Measurements from ENCODE around the gene GRAMD1A.
"Not testable (repeated sequence)": the region's sequence is repeated elsewhere in the genome, so short reads cannot be mapped to it uniquely, and the experiment has no call there.

Gene GRAMD1A

DNA sequence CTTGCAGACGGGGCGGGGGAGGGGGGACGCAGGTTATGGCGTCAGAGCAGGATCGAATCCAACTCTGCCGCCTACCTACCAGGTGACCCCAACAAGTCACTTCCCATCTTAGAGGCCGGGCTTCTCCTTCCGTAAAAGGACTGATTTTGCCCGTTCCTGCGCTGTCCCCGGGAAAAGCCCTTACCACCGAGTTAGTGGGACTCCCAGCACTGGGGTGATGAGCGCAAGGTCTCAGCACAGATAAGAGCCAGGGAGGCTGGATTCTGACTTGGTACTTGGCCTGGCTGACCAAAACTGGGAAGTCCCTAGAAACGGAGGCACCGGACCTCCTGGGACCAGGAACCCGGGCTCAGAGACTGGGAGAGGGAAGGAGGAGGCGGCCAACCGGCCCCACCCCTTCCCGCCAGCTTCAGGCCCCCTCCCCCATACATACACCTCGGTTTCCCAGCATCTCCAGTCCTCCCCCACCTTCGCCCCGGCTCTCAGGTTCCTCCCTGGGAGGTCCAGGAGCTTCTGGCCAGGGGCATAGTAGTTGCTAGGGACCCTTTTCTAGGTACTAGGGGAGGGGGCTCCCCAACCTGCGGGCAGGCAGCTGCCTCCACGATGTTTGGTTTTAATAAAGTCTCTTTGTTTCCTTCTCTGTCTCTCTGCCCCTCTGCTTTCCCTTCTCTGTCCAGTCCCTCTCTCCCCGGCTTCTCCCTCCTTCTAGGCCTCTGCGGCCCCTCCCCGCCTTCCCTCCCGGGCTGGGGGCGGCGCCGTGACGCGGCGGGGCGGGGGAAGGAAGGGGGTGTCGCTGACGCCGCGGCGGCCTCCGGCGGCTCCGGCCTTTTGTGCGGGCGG lies at the start of gene GRAMD1A:
TSS of gene GRAMD1A (plus strand) at position 826 of the 840 bp plus-strand sequence. CDS start 156 bp downstream, outside the sequence.
- DNase-seq, result peak; percentile 87 to 90

DNA sequence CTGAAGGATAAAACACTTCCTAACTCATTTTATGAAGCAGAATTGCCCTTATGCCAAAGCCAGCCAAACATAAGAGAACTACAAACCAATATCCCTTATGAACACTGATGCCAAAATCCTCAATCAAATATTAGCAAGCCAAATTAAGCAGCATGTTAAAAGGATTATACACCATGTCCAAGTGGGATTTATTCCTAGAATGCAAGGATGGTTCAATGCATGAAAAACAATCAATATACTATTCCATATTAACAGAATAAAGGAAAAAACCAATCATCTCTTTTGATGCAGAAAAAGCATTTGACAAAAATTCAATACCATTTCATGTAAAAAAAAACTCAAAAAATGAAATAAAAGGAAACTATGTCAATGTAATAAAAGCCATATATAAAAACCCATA lies 47.0 kb upstream of the GRAMD1A start:
- DNase-seq, result no peak

DNA sequence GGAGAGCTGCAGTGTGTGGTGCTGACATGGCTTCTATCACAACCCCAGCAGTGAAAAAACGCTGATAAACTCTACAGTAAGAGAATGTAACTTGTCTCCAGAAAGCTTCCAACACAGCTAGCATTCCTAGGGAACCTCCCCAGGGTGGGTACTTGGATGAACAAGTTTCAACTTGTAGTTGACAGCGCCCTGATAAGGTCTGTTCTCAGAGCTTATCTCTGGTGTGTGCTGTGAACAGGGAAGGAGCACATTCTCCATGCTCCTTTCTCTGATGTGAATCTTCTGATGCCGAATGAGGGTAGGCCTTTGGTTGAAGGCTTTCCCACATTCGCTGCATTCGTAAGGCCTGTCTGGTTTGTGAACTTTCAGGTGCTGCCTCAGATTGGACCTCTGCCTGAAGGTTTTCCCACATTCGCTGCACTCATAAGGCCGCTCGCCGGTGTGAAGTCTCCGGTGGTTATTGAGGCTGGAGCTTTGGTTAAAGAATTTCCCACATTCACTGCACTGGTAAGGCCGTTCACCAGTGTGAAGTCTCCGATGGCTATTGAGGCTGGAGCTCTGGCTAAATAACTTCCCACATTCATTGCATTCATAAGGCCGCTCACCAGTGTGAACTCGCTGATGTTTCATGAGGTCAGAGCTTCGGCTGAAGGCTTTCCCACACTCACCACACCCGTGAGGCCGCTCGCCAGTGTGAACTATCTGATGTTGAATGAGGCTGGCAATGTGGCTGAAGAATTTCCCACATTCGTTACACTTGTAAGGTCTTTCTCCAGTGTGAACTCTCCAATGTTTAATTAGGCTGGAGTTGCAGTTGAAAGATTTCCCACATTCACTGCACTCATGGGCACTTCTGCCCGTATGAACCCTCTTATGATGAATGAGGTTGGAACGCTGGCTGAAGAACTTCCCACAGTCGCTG lies 42.0 kb upstream of the GRAMD1A start:
- no peak for DNase-seq

DNA sequence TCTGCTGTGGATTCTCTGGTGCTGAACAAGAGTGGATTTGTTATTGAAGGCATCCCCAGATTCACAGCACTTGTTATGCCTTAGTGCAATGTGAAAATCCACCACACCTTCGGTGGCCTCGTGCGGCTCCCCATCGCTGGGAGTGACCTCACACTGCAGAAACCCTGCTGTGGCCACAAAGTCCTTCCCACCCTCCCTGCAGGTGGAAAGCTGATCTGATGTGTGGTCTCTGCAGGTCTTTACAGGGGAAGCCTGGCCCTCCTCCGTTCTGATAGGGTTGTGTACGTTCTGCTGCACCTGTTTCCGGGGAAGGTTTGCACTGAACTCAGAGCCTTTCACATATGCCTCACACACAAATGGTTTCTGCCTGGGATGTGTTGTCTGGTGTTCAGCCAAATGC lies 41.1 kb upstream of the GRAMD1A start:
- no peak for DNase-seq

DNA sequence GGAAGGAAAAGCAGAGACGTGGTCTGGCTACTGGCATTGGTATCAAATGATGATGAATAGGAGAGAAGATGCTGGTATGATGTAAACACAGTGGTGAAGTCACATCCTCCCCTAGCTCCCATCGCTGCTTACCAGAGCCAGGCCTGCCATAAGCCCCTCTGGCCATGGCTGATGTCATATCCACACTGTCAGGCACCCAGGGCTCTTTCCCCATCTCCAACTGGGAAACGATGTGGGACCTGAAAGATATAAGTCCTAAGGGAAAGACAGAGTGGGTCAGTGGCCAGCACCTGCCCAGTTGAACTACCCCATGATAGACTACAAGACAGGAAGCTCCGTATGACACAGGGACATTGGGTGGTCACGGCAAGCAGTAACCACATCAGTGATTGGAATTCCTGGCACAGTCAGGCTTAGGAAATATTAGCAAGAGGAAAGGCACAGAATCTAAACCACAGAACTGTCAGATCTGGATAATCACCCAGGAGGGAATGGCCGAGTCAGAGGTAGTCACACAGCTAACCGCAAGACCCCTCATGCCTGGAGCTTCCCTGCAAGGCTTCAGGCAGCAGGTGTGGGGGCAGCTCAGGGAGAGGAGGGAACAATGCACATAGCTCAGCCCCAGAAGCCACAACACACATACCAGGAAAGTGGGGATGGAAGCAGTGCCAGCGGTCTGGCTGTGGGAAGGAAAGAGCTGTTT lies 39.9 kb upstream of the GRAMD1A start:
- DNase-seq, result no peak

DNA sequence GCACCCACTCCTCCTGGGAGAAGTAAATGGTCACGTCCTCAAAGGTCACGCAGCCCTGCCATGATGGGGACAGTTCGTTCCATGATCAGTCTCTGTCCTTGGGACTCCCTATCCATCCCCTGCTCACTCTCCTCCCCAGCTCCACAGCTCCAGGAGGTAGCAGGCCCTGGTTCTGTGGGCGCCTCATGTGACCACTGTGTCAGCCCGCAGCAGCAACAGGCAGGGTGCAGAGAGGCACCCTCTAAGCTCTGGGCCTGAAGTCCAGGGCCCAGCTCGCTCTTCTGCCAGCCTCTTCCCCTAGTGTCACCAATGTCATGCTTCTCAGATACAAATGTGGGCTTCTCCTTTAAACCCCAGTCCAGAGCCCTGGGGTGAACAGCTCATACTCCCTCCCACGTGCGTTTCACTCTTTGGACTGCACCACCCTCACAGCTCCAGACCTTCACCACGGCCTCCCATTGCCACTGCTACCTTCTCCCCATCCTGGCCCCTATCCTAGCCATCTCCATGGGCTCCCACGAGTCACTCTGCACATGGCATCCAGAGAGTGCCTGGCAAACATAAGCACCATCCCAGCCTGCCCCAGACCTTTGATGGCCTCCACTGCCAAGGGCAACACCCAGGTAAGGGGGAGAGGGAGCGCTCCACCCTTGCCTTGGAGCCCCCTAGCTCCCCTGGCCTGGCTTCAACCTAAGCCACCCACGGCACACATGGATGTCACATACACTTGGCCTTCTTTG lies 39.0 kb upstream of the GRAMD1A start:
- no peak for DNase-seq

DNA sequence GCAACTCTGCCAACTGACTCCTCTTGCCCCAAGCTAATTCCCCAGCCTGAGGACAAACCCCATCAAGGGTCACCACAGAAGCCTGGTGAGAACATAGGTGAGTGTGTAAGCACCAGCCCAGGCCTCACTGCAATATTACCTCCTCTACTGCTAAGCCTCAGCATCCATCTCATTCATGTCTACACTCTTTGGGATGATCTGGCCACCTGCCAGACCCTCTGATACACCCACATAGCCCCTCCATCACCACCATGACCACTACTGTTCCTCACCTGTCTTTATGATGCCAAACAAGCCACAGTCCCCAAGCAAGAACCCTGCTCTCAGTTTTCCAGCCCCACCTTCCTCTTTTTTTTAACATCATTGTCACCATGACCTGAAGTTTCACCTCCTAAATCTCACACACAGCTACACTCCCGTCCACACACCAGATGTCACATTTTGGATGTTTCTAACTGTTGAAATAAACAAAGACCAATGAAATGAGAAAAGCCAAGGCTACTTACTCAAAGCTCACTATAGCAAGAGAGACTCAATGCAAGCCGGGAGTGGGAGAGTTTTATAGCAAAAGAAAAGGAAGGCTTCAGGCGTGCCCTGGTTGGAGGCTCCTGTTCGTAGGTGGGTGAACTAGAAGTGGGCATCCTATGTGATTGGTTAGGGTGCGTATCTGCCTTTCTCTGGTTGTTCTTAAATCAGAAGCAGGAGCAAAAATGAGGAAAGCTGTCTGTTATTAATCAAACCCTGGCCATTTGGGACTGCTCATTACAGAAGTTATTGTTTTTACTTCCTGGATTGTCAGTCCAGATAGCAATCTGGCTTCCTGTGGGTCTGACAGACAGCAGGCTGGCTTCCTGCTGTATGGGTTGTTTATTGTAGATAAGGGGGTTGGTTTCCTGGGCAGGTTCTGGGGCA lies 38.1 kb upstream of the GRAMD1A start:
- DNase-seq, result no peak

DNA sequence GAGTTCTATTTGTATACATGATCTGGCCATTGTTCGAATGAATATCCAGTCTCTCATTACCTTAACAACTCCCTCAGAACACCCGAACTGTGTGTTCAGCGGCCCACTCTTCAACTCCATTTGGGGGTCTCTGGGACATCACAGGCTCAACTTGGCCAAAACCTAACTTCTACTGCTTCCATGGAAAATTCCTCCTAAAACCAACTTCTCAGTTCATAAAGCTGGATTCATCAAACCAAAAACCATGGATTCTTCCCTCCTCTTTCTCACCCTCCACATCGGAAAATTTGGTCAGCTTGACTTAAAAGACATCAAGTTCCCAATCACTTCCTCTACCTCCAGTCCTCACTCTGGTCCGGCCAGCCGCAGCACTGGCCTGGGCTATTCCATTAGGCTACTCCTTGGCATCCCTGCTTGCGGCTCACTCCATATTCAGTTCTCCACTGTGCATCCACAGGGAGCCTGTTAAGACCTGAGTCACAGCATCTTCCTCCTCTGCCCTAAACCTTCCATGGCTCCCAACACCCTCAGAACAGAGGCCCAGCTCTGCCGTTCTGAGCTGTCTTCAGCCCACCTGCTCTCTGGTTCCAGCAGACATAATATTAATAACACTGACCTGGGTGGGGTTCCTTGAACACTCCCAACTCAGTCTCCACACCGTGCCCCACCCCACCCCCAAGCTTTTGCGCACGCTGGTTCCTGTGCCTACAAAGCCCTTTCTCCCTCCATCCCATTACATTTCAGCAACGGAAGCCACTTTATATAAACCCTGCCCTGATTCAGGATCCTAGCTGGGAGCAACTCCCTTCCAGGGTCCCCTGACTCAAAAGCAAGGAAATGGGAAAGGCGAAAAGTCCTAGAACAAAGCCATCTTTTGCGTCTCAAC lies 37.2 kb upstream of the GRAMD1A start:
- peak; percentile 34 to 41 for DNase-seq

DNA sequence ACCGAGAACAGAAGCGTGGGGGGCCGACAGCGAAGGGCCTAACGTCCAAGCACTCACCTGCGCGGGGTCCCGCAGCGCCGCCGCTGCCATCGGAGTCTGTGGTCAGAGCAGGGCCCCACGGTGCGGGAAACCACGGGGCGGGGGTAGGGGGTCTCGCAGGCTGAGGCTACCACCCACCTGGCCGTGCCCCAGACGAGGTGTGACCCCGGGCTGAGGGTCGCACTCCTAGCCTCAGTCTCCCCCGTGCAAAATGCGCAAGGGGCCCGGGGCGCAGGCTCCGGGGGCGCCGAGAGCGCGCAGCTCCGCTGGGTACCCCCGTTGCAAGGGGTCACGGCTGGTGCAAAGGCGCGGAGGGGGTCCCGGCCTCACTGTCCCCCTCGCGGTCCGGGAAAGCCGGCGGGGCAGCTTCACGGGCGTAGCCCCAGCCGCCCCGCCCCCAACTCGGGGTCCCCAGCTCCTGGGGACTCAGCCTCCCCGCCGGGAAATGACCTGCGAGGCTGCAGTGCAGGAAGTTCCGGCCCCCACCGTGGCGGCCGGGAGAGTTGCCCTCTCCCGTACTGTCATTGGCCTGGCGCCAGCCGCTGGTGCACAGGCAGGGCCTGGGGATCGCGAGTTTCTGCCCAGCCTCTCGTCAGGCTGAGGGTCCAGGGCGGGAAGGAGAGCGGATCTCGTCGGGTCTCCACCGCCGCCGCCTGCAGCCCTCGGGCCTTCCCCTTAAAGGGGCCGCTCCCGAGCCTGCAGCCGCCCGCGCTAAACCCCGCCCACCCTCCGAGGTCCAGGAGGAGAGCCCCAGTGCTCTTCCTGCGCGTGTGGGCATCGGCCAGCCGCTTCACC lies 36.3 kb upstream of the GRAMD1A start, which contains the start of gene ZNF792:
TSS of gene ZNF792 (minus strand) at position 657 of the 834 bp plus-strand sequence. CDS start at position 90, 567 bp downstream.
- DNase-seq, result peak; percentile 67 to 77

DNA sequence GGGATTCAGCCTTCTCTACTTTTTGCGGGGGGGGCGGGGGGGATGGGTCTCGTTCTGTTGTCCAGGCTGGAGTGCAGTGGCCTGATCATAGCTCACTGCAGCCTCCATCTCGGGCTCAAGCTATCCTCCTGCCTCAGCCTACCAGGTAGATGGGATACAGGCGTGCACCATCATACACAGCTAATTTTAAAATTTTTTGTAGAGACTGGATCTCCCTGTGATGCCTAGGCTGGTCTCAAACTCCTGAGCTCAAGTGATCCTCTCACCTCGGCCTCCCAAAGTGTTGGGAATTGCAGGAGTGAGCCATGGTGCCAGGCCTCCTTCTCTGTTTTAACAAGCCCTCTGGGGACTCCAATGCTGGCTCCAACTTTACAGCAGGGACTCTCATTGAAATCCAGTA lies 35.5 kb upstream of the GRAMD1A start:
- no peak for DNase-seq

DNA sequence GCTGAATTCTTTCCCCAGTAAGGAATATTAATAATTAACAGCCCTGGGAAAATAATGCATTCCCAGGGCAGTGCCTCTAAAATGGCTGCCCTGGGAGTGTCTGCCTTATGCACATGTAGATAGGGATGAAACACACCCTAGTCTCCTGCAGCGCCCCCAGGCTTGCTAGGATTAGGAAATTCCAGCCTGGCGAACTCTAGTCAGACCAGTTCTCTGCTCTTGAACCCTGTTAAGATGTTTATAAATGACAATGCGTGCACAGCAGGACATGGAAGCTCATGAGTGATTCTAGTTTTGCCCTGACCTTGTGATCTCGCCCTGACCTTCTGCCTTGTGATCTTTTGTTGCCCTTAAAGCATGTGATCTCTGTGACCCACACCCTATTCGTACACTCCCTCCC lies 34.6 kb upstream of the GRAMD1A start:
- not testable (repeated sequence) for DNase-seq

DNA sequence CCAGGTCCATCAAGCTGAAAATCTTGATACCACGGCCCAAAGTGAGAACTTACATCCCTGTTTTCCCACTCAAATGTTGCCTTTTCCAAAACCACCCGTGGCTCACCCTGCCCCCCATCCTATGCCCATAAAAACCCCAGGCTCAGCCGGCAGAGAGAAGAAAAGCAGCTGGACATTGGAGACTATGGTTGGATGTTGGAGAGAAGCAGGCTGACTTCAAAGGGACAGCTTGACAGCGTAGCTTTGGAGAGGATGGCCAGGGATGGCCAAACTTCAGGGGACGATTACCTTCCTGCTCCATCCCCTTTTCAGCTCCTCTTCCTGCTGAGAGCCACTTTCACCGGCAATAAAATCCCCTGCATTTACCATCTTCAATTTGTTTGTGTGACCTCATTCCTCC lies 32.6 kb upstream of the GRAMD1A start:
- DNase-seq, result no peak

DNA sequence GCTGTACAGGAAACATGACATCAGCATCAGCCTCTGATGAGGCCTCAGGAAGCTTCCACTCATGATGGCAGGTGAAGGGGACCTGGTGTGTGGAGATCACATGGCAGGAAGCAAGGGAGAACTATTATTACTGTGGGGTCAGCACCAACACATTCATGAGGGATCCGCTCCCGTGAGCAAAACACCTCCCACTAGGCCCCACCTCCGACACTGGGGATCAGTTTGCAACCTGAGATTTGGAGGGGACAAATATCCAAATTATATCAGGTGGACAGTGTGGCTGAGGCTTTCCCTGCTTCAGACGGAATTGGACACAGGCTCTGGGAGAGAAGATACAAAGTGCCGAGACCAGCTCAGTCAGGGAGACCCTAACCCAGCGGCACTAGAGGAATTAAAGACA lies 30.4 kb upstream of the GRAMD1A start:
- DNase-seq, result no peak

DNA sequence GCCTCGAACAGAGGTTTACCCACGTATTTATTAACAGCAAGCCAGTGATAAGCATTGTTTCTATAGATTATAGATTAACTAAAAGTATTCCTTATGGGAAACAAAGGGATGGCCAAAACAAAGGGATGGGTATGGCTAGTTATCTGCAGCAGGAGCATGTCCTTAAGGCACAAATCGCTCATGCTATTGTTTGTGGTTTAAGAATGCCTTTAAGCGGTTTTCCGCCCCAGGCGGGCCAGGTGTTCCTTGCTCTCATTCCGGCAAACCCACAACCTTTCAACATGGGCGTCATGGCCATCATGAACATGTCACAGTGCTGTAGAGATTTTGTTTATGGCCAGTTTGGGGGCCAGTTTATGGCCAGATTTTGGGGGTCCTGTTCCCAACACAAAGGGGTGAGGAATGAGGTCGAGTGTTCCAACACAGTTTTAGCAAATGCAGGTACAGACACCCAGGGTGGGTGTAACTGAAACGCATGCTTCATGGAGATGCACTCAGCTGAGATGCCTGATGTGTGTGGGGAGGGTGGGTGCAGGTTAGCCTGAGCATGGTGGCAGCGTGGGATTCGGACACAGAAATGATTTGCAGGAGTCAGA lies 29.8 kb upstream of the GRAMD1A start:
- not testable (repeated sequence) for DNase-seq

DNA sequence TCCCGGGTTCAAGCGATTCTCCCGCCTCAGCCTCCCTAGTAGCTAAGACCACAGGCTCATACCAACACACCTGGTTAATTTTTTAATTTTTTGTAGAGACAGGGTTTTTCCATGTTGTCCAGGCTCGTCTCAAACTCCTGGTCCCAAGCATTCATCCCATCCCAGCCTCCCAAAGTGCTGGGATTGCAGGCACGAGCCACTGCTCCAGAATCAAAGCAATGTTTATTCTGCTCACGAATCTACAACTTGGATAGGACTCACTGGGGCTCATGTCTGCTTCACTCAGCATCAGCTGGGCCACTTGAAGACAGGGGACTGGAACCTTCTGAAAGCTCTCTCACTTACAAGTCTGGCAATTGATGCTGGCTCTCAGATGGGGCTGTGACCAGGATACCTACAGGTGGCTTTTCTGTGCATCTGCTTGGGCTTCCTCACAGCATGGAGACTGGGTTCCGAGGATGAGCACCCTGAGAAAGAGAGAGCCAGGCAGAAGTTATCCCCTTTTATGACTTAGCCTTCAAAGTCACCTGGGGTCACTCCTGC lies 27.9 kb upstream of the GRAMD1A start:
- no peak for DNase-seq

DNA sequence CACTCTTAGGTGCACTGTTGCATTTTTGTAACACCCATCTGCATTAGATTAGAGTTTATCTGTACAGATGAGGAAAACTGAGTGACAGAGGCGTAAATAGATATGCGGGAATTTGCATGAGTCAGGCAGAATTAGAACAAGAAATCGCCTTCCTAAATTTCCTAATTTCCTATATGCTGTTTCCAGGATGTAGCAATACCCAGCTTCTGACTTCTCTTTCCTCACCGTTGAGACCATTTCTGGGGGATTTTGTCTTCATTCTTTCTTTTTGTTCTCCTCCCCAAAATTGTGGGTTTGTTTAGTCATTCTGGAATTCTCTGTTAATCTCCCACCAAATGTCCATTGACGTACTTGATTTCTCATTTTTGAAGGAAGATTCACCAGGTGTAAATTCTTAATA lies 25.5 kb upstream of the GRAMD1A start:
- DNase-seq, result no peak

DNA sequence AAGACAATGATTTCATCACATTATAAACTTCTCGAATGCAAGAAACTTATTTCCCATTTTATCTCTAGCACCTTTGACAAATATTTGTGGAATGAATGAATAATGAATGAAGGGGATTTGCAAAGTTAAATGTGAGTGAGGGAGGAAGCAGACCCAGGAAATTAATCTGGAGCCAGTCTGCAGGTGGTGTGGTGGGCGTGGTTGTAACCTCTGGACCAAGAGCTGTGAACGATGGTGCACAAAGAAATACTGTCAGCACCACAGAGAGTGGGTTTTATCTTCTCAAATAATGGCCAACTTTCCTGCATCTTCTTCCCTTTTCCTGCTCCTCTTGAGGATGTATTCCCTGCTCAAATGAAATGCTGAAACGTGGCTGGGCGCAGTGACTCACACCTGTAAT lies 25.1 kb upstream of the GRAMD1A start:
- DNase-seq, result peak in 1 of 2 experiments; percentile 17

DNA sequence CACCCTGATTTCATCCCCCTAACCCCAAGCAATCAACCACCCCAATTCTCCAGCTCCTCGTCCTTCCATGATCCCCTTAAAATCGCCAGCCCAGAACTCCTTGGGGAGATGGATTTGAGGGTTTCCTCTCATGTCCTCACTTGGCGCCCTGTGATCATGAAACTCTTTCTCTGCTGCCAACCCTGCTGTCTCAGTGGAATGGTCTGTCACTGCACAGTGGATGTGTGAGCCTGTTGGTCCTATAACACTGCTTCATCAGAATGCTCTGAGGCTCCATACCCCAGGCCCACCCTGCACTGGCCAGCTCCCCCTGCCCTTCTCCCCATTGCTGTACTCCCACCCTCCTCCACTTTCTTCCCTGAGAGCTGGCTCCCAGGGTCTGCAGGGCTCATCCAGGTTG lies 23.5 kb upstream of the GRAMD1A start:
- peak in 1 of 2 experiments; percentile 17 for DNase-seq

Data from activated T-cell treated with anti-CD3 and anti-CD28 coated beads, Interleukin-2, amount 50 U/mL, for 48 hours (primary cell).